ENCODE results near the gene DENND1A.

GRCh38 chr9:123658792-123659191 lies 271.1 kb downstream of the DENND1A start:
- TF ChIP-seq ZNF274 (IDR thresholded peaks at IDR 0.05; ENCODE audit: low read depth, low read length) (no peak), YY1 (IDR thresholded peaks at IDR 0.05; ENCODE audit: insufficient read depth, insufficient read length) (no peak)

Data from NT2/D1 (cell line).